H9 (cell line): Measurements from ENCODE around the gene WDR37. TPM values are rescaled to one million over a fixed set of nuclear protein-coding genes. Genes with fewer than 3 reads are reported as not detected.
A peak's percentile ranks its signal among the peaks of the same experiment; 100 is the strongest.

Source experiments
- DNase-seq: peaks from one replicate; pipeline ENCODE4 v3.0.0-alpha.2; 2017
- H2AFZ ChIP-seq: one replicate; pipeline ENCODE4 v1.6.1; 2013; ENCODE audit warnings: mild to moderate bottlenecking, low read length, control low read depth, moderate library complexity
- H2AK5ac ChIP-seq: 2 replicates; pipeline ENCODE4 v1.6.1; 2013; ENCODE audit warnings: low read length, control low read depth, mixed read lengths; ENCODE audit not compliant: insufficient read length
- H2BK120ac ChIP-seq: one replicate; pipeline ENCODE4 v1.6.1; 2013; ENCODE audit warnings: low read depth, mild to moderate bottlenecking, low read length, control low read depth, inconsistent platforms; ENCODE audit not compliant: poor library complexity, severe bottlenecking
- H2BK12ac ChIP-seq: 2 replicates; pipeline ENCODE4 v1.6.1; 2013; ENCODE audit warnings: low read length, control low read depth, mixed read lengths, low read depth; ENCODE audit not compliant: insufficient read length
- H2BK15ac ChIP-seq: 2 replicates; pipeline ENCODE4 v1.6.1; 2013; ENCODE audit warnings: low read depth, low read length, control low read depth
- H2BK20ac ChIP-seq: one replicate; pipeline ENCODE4 v1.6.1; 2013; ENCODE audit warnings: low read depth, mild to moderate bottlenecking, low read length, control low read depth, inconsistent platforms; ENCODE audit not compliant: poor library complexity, severe bottlenecking
- H2BK5ac ChIP-seq: 2 replicates; pipeline ENCODE4 v1.6.1; 2013; ENCODE audit warnings: low read length, control low read depth, mixed read lengths; ENCODE audit not compliant: insufficient read length
- H3K14ac ChIP-seq: 2 replicates; pipeline ENCODE4 v1.6.1; 2013; ENCODE audit warnings: low read length, control low read depth; ENCODE audit not compliant: insufficient read depth
- H3K18ac ChIP-seq: 2 replicates; pipeline ENCODE4 v1.6.1; 2013; ENCODE audit warnings: low read depth, mild to moderate bottlenecking, mixed read lengths, low read length, control low read depth; ENCODE audit not compliant: insufficient read length
- H3K23ac ChIP-seq: 2 replicates; pipeline ENCODE4 v1.6.1; 2013; ENCODE audit warnings: low read length, control low read depth, mixed read lengths, low read depth; ENCODE audit not compliant: insufficient read length
- H3K23me2 ChIP-seq: 2 replicates; pipeline ENCODE4 v1.6.1; 2013; ENCODE audit warnings: low read depth, mild to moderate bottlenecking, mixed read lengths, low read length, control low read depth; ENCODE audit not compliant: insufficient read length, poor library complexity, severe bottlenecking
- H3K27ac ChIP-seq: 2 replicates; pipeline ENCODE4 v1.5.1; 2013; ENCODE audit warnings: low read length, control low read depth, mixed read lengths, low read depth; ENCODE audit not compliant: insufficient read length
- H3K27me3 ChIP-seq: 2 replicates; pipeline ENCODE4 v1.6.1; 2013; ENCODE audit warnings: low read length, control low read depth, inconsistent platforms; ENCODE audit not compliant: insufficient read depth
- H3K4ac ChIP-seq: 2 replicates; pipeline ENCODE4 v1.6.1; 2013; ENCODE audit warnings: low read depth, mild to moderate bottlenecking, control low read depth, inconsistent platforms, low read length, moderate library complexity
- H3K4me1 ChIP-seq: 2 replicates; pipeline ENCODE4 v1.6.1; 2013; ENCODE audit warnings: low read length, control low read depth, inconsistent platforms; ENCODE audit not compliant: insufficient read depth
- H3K4me2 ChIP-seq: 2 replicates; pipeline ENCODE4 v1.6.1; 2013; ENCODE audit warnings: low read length, control low read depth, mixed read lengths; ENCODE audit not compliant: insufficient read length, insufficient read depth
- H3K56ac ChIP-seq: 2 replicates; pipeline ENCODE4 v1.6.1; 2013; ENCODE audit warnings: low read depth, mild to moderate bottlenecking, mixed read lengths, low read length, control low read depth; ENCODE audit not compliant: insufficient read length
- H3K79me1 ChIP-seq: 2 replicates; pipeline ENCODE4 v1.6.1; 2013; ENCODE audit warnings: low read depth, mild to moderate bottlenecking, moderate library complexity, low read length, control low read depth, inconsistent platforms; ENCODE audit not compliant: insufficient read depth, poor library complexity, severe bottlenecking
- H3K79me2 ChIP-seq: 2 replicates; pipeline ENCODE4 v1.6.1; 2013; ENCODE audit warnings: low read length, control low read depth, inconsistent platforms; ENCODE audit not compliant: insufficient read depth
- H3K9ac ChIP-seq: 2 replicates; pipeline ENCODE4 v1.6.1; 2013; ENCODE audit warnings: low read length, control low read depth, mixed read lengths; ENCODE audit not compliant: insufficient read length; ENCODE audit errors: extremely low read depth
- H3K9me3 ChIP-seq: one replicate; pipeline ENCODE4 v1.6.1; 2013; ENCODE audit warnings: low read depth, low read length, inconsistent platforms; ENCODE audit not compliant: control insufficient read depth
- H3T11ph ChIP-seq: one replicate; pipeline ENCODE4 v1.6.1; 2013; ENCODE audit warnings: mild to moderate bottlenecking, low read length, control low read depth, inconsistent platforms
- H4K20me1 ChIP-seq: one replicate; pipeline ENCODE4 v1.6.1; 2013; ENCODE audit not compliant: control insufficient read depth, insufficient read length, insufficient read depth
- H4K5ac ChIP-seq: 2 replicates; pipeline ENCODE4 v1.6.1; 2013; ENCODE audit warnings: low read depth, mild to moderate bottlenecking, mixed read lengths, low read length, control low read depth; ENCODE audit not compliant: insufficient read length
- H4K8ac ChIP-seq: replicated peaks from 2 replicates; pipeline ENCODE4 v1.6.1; 2013; ENCODE audit warnings: low read length, control low read depth, mixed read lengths, low read depth; ENCODE audit not compliant: insufficient read length
- H4K91ac ChIP-seq: 2 replicates; pipeline ENCODE4 v1.6.1; 2013; ENCODE audit warnings: low read depth, mild to moderate bottlenecking, moderate library complexity, mixed read lengths, low read length, control low read depth; ENCODE audit not compliant: insufficient read length
- H3K27ac Mint-ChIP-seq, 3 experiments: 2 replicates in 2 of 3; 3 replicates in 1 of 3; pipeline ENCODE4 v1.8.0; 2020 to 2021; ENCODE audit warnings: mixed read lengths in 3 of 3, mild to moderate bottlenecking in 1 of 3, moderate library complexity in 1 of 3
- H3K27me3 Mint-ChIP-seq: 2 replicates; pipeline ENCODE4 v1.8.0; 2021; ENCODE audit warnings: low read depth, mild to moderate bottlenecking, moderate library complexity, mixed read lengths
- H3K36me3 Mint-ChIP-seq, 3 experiments: 2 replicates in 2 of 3; 3 replicates in 1 of 3; pipeline ENCODE4 v1.8.0; 2020 to 2021; ENCODE audit warnings: low read depth in 3 of 3, mixed read lengths in 3 of 3; ENCODE audit not compliant: insufficient read depth in 1 of 3
- H3K4me1 Mint-ChIP-seq, 2 experiments: 2 replicates each; pipeline ENCODE4 v1.8.0; 2020; ENCODE audit warnings: mixed read lengths in 2 of 2
- H3K4me3 Mint-ChIP-seq, 2 experiments: 2 replicates in 1 of 2; 3 replicates in 1 of 2; pipeline ENCODE4 v1.8.0; 2020 to 2021; ENCODE audit warnings: mild to moderate bottlenecking in 2 of 2, mixed read lengths in 2 of 2, moderate library complexity in 1 of 2
- H3K9me3 Mint-ChIP-seq, 2 experiments: 2 replicates in 1 of 2; 3 replicates in 1 of 2; pipeline ENCODE4 v1.8.0; 2020; ENCODE audit warnings: mild to moderate bottlenecking in 2 of 2, mixed read lengths in 2 of 2, moderate library complexity in 1 of 2
- CTCF ChIP-seq: fragments of 200-600 bp; sonication (generic); conservative IDR thresholded peaks from 3 replicates; pipeline ENCODE4 v1.8.0; 2021; ENCODE audit warnings: antibody characterized with exemption, mild to moderate bottlenecking
- WGBS: extraction: QIAGEN DNeasy Blood & Tissue Kit; methylation state at CpG from one replicate; pipeline ENCODE4 v1.1.7; 2013; ENCODE audit warnings: missing lambda C conversion rate, low lambda C conversion rate, mixed read lengths; ENCODE audit not compliant: insufficient read length; ENCODE audit errors: extremely low coverage; 5-methylcytosine and 5-hydroxymethylcytosine counted together
- total RNA-seq: library from RNA; stranded (reverse); gene quantifications from 2 replicates; pipeline ENCODE4 v1.2.1, GENCODE V29; 2021

WDR37 gene
- total RNA-seq, 1 experiment from 2014 or later, result 13.1 TPM

DNA sequence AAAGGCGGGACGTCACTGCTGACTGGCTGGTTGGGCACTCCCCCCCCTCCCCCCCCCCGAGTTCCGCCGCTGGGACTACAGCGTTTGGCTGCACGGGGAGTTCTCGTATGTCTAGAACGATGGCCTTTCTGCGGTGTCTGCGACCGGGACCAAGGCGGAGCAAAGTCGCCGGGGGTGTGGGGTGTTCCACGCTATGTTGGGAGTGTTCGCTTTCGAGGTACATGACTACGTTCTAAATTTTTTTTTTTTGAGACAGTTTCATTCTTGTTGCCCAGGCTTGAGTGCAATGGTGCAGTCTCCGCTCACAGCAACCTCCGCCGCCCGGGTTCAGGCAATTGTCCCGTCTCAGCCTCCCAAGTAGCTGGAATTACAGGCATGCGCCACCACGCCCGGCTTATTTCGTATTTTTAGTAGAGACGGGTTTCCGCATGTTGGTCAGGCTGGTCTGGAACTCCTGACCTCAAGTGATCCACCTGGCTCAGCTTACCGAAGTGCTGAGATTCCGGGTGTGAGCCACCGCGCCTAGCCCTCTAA is 6.7 kb upstream of the WDR37 start:
- WGBS, result no CpG with 5 or more reads among the region's 34 CpGs
- no peak for TF ChIP-seq CTCF
- no peak overlapping the region for H3K23ac ChIP-seq
- no peak for DNase-seq
- H3T11ph ChIP-seq, result no peak overlapping the region
- H3K27me3 ChIP-seq, result no peaks in the 10 kb centered on the region
- H3K4me2 ChIP-seq, result peak overlapping the region; percentile 51
- H3K4me3 Mint-ChIP-seq, result peak overlapping the region; percentile 93 to 96
- H3K4ac ChIP-seq, result no peak overlapping the region
- no peak overlapping the region for H3K18ac ChIP-seq
- peaks cover 2% of the 10 kb centered on the region for H3K79me1 ChIP-seq
- H3K9ac ChIP-seq, result peak overlapping the region; percentile 53
- no peak overlapping the region for H2AK5ac ChIP-seq
- H3K9me3 Mint-ChIP-seq, result no peaks in the 10 kb centered on the region; a peak in 2 of 5 replicates
- H2BK15ac ChIP-seq, result no peak overlapping the region
- no peak overlapping the region for H4K8ac ChIP-seq
- 0 out of 2 replicates have a peak, but pooled peaks cover 3% of the 10 kb centered on the region for H3K4me1 ChIP-seq
- H3K36me3 Mint-ChIP-seq, result peaks cover 18 to 49% (median 49%) of the 10 kb centered on the region in 3 experiments
- peaks cover 29% of the 10 kb centered on the region for H3K79me2 ChIP-seq
- no peak overlapping the region for H2AFZ ChIP-seq
- H4K91ac ChIP-seq, result no peak overlapping the region
- peaks cover 31 to 33% of the 10 kb centered on the region in 2 experiments for H3K4me1 Mint-ChIP-seq
- peak overlapping the region; percentile 59 for H3K27ac ChIP-seq
- H3K27me3 Mint-ChIP-seq, result no peaks in the 10 kb centered on the region
- no peak overlapping the region for H2BK120ac ChIP-seq
- H3K14ac ChIP-seq, result no peak overlapping the region
- no peak overlapping the region for H3K56ac ChIP-seq
- no peak overlapping the region for H2BK20ac ChIP-seq
- H3K23me2 ChIP-seq, result peaks cover 5% of the 10 kb centered on the region
- no peaks in the 10 kb centered on the region for H4K20me1 ChIP-seq
- H2BK5ac ChIP-seq, result no peak overlapping the region
- no peak overlapping the region for H2BK12ac ChIP-seq
- no peak overlapping the region for H4K5ac ChIP-seq
- no peaks in the 10 kb centered on the region for H3K9me3 ChIP-seq
- H3K27ac Mint-ChIP-seq, result peak overlapping the region; percentile 98 to 100 (median 99)
